HUDEP-2 (cell line): ENCODE measurements around the gene HYPK.
A peak's percentile ranks its signal among the peaks of the same experiment; 100 is the strongest.
"Not testable (repeated sequence)": the region's sequence is repeated elsewhere in the genome, so short reads cannot be mapped to it uniquely, and the experiment has no call there.

Source experiments
- DNase-seq, 76 experiments: peaks; one replicate each; lab custom pipeline; 2025; ENCODE audit not compliant: unreplicated experiment in 76 of 76; lab: John Stamatoyannopoulos, UW

Gene HYPK

DNA sequence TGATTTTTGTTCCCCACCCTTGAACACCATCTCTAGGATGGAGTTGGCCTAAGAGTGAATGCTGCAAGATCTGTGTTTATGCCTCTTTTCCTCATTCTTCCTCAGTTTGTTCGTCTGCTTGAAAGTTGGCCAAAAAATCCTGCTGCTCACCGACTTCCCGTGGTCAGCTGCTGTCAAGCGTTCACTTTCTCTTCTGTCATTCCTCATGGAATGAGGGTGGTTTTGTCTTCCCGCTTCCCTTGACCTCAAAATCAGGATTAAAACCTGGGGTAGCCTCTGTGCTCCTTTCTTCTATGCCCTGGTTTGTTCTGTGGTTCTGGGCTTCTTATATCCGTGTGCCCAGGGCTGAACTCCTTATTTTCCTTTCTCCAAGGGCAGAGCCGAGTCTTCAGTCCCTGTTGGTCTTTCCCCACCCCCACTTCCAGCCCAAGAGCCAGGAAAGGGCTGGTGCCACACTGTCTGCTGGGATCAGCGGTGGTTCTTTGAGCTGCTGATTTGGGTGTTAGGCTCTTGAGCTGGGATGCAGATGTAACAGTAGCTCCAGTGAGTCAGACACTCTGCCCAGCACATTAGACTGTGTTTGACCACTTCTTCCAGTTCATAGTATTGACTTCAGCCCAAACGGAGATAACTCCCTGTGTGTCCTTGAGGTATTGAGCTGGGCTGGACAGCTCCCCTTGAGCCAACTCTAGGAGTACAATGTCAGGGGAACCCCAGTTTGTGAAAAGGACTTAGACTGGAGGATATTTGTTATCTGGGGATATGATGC lies 5.9 kb upstream of the HYPK start:
- no peak for DNase-seq

DNA sequence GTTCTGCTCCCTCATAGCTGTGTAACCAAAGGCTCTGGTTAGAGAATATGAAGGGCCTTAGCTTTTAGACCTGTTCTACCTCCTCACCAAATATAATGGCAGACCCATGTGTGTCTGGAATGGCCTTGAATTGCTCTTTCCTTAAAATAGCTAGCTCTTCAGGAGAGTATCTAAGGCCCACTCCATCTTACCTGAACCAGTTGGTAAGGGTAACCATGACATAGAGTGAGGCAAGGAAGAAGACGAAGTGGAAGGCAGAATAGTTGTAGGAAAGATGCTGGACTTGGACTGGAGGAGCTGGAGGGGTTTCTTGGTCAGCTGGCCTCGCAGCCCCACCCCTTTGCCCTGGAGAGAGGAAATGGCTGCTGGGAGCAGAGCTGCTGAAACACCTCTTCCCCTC lies 5.2 kb upstream of the HYPK start:
- DNase-seq: no peak

DNA sequence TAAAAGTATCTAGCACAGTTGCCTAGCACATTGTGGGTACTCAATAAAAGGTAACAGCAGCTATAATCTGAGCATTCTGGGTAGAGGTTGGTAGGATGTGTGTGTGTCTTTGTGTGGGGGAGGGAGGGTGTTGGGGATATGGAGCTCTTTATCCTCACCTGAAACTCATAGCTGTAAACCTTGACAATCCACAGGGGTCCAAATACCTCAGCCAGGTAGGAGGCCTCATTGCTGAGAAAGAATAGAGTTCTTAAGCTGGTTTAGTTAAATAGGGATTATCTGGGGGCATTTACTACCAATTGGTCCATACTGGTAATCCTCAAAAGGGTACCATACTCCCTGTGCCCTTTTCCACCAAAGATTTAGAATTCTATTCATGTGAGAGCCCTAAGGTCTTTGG lies 4.4 kb upstream of the HYPK start:
- no peak for DNase-seq

DNA sequence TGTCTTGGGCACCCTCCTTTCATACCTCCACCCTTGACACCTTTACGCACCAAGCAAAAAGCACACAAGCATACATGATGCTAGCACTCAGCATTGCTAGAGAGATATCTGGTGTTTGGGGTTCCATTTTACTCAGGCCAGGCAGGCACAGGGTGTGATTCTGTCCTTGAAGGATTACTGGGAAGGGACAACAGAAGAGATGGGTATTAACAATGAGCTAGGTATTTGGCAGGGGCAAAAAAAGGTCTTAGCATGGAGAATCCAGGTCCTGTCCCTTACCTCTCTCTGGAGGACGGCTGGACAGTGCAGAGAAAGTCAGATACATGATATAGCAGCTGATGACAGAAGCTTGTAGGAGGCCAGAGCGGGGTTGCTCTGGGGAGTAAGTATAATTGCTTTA lies 3.8 kb upstream of the HYPK start:
- no peak for DNase-seq

DNA sequence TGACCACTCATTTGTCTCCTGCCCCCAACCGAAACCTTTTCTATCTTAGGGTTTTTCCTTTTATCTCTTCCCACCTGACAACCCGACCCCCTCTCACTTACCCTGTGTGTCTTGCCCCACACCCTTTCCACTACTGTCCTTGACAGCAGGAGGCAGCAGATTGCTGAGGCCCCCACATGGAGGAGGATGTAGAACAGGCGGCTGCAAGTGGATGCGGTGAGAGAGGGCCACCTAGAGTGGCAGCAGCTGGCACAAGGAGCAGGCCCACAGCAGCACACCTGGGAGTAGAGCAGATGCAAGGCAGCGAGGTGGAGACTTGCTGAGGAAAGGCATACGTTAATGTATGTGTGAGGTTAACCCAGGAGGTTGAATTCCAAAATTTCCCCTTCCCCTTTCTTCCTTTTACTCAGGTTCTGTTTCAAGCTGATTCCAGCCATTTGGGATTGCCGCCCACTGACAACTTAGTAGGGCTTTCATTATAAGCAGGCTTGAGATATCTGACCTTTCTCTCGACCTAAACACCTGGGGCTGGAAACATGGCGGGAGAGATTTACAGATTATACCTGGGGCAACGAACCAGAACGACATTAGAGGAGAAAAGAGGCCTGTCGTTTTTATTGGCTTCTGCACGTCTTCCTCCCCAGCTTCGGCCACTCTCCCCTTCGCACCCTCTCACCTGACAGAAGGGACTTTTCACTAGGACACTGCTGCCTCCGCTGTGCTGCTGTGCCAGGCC lies 1.0 kb upstream of the HYPK start:
- peak in 1 of 76 experiments; percentile 18 for DNase-seq

DNA sequence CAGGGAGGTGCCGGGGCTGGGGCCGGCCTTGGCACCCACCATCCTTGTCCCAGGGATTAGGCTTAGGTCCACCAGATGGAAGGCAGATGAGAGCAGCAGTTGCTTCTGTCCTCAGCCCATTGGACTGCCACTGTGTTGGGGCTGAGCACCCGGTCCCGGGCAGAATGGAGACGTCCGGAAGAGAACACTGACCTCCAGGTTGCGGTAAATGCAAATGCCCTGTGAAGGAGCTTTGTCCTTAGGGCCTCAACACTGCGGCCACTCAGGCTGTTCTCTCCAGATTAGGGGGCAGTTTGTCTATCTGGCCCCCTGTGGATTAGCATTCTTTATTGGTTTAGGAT lies 484 bp upstream of the HYPK start, which contains the start of gene SERINC4:
SERINC4 (minus strand) TSS at position 276 of the 341 bp plus-strand sequence; CDS start at position 42, 234 bp downstream.
- no peak for DNase-seq

DNA sequence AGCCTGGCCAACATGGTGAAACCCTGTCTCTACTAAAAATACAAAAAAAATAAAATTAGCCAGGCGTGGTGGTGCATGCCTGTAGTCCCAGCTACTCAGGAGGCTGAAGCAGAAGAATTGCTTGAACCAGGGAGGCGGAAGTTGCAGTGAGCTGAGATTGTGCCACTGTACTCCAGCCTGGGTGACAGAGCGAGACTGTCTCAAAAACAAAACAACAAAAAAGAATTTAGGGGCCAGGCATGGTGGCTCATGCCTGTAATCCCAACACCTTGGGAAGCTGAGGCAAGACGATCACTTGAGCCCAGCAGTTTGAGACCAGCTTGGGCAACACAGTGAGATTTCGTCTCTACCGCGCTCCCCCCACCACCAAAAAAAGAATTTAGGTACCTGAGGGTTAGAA lies 2.3 kb downstream of the HYPK start:
- DNase-seq: not testable (repeated sequence)

DNA sequence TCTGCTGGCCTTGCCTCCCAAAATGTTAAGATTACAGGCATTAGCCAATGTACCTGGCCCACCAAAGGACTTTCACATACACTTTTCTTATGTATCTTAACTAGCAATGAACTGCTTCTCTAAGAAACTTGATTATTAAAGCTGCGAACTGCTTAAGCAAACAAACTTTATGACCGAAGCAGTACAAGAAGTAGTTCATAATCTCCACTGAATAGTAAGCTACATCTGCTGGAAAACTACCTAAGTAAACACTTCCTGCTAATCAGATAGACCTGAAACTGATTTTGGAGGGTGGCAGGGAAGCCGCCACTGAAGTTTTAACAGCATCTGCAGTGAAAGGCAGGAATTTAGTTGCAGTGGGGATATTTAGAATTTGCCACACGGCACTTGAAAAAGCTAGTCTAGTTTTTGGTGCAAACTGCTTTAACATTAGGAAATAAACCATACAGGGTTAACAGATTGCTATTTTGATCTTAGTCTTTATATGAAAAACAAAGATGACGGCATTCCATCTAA lies 8.1 kb downstream of the HYPK start:
- DNase-seq: no peak

DNA sequence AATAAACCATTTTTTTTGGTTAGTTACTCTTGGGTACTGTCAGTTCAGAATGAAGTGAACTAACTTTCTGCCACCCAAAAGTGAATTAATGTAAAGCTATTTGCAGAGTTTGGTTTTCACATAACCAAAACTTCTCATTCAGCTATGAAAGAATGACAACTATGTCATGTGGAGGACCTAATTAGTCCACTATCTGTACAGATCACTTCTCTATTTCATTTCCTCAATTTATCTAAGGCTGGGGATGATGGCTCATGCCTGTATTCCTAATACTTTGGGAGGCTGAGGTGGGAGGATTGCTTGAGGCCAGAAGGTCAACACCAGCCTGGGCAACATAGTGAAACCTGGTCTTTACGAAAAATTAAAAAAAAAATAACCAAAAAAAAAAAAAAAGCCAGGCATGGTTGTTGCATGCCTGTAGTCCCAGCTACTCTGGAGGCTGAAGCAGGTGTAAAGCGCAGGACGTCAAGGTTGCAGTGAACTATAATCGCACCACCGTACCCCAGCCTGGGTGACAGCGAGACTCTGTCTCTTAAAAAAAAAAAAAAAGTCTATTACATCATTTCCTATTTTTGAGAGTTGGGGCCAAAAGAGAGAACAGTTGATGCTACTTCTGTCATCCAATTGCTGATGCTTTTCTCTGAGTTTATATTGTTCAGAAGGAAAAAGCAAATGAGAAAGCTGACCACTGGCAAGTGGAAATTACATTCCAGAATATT lies 8.7 kb downstream of the HYPK start:
- DNase-seq: no peak

DNA sequence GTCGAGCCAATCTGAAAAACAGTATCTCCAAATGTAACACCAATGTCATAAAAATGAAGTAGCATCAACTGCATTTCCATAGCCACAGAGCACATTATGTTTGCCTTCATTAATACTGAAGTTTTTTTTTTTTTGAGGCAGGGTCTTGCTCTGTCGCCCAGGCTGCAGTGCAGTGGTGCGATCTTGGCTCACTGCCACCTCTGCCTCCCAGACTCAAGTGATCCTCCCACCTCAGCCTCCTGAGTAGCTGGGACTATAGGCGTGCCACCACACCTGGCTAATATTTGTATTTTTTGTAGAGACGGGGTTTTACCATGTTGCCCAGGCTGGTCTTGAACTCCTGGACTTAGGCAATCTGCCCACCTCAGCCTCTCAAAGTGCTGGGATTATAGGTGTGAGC lies 14.7 kb downstream of the HYPK start:
- not testable (repeated sequence) for DNase-seq

DNA sequence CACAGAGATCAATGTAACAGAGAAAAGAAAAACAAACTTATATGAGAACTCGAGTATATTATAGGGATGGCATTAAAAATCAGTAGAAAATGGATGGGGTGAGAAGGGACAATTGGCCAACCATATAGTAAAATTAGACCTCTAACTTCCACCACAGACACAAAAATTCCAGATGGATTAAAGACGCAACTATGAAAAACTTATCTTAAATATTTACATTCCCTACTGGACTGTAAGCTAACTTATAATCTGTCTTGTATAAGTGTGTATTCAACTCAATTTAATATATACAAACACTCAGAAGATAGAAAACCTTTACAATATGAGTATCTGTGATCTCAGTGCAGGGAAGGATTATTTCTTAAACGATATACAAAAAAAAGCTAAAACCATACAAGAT lies 21.1 kb downstream of the HYPK start:
- no peak for DNase-seq

DNA sequence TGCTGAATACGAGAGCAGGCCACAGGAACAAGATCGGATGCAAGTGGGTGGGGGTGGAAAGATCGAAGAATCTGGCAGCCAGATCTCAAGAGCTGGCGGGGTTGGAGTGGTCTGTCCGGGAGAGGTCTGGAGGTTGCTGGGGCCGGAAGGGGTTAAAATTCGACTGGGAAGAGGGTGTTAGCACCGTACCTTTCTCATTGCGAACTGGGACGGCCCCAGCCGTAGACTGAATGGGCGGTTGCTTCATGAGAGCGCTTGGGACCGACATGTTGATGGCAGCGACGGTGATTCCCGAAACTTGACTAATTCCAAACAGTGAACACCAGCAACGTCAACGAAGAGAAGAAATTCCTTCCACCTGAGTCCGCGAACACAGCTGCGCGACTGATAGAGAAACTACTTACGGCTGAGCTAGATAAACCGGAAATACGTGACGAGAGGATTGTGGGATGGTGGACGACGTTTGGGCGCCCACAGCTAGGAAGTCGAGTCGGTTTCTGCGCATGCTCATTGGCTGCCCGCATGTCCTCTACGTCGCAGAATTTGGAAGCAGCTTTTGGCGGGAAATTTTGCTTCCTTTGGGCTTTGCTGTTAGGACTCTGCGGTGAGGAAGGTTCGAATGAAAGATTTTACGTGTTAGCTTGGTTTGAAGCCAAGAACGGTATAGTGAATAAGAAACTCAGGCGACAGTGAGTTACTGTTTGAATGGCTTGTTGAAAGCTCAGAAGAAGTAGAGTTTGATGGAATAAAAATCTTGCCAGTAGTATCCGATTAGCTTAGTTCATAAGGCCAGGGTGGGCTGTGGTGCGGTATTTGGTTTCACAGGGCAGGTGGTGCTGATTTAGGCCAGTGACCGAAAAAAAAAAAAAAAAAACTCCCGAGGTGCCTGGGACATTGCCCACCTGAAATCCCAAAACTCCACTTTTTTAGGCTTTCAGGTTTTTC lies 24.2 kb downstream of the HYPK start, which contains the start of gene MFAP1:
MFAP1 (minus strand) TSS at position 389 of the 945 bp plus-strand sequence; CDS start at position 268, 121 bp downstream.
- peak in 75 of 76 experiments; percentile 30 to 96 (median 90) for DNase-seq

DNA sequence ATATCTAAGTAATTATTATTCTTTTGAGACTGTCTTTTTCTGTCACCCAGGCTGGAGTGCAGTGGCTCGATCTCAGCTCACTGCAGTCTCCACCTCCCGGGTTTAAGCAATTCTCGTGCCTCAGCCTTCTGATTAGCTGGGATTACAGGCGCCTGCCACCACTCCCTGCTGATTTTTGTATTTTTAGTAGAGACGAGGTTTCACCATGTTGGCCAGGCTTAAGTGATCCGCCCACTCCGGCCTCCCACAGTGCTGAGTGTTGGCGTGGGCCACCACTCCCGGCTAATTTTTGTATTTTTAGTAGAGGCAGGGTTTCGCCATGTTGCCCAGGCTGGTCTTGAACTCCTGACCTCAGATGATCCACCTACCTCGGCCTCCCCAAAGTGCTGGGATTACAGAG lies 24.9 kb downstream of the HYPK start:
- DNase-seq: peak in 10 of 76 experiments; percentile 3 to 40 (median 14)

DNA sequence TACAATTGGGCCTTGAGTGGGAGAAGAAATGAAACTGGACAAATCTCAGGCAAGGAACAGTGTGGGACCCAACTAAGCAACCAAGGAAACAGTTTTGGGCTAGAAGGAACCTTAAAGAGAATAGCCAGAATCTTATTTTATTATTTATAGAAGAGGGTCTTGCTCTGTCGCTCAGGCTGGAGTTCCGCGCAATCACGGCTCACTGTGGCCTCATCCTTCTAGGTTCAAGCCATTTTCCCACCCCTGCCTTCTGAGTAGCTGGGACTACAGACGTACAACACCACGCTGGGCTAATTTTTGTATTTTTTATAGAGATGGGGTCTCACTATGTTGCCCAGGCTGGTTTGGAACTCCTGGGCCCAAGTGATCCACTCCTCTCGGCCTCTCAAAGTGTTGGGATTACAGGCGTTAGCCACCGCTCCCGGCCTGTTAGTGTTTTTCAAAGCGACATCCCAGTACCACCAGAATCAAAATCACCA lies 25.7 kb downstream of the HYPK start:
- no peak for DNase-seq

DNA sequence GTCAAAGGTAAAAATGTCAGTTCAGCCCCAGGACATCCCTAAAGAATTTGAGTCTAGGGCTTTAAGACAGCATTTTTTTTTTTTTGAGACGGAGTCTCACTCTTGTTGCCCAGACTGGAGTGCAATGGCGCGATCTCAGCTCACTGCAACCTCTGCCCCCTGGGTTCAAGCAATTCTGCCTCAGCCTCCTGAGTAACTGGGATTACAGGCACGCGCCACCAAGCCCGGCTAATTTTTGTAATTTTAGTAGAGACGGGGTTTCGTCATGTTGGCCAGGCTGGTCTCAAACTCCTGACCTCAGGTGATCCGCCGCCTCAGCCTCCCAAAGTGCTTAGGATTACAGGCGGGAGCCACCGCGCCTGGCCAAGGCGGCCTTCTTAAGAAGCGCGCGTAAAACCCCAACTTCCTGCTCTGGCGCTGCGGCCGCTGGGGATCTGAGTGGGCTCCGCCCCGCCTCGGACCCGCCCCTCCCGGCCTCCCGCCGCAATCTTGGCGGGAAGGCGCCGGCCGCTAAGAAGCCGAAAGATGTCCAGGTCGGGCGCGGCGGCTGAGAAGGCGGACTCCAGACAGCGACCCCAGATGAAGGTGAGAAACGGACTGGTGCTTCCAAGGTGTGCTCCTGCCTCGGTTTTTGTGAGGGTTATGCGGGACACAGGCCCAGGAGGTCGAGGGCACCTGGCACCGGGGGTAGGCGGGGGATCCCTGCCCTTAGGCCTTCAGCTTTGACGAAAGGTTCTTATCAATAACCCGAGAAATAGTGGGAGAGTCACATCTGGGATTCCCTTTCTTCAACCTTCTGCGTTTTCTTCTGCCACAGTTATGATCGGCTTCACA lies 26.3 kb downstream of the HYPK start, which contains the start of gene WDR76:
WDR76 (plus strand) TSS at position 495 of the 834 bp plus-strand sequence; CDS start at position 526, 31 bp downstream.
- DNase-seq: peak in 72 of 76 experiments; percentile 15 to 86 (median 72)

DNA sequence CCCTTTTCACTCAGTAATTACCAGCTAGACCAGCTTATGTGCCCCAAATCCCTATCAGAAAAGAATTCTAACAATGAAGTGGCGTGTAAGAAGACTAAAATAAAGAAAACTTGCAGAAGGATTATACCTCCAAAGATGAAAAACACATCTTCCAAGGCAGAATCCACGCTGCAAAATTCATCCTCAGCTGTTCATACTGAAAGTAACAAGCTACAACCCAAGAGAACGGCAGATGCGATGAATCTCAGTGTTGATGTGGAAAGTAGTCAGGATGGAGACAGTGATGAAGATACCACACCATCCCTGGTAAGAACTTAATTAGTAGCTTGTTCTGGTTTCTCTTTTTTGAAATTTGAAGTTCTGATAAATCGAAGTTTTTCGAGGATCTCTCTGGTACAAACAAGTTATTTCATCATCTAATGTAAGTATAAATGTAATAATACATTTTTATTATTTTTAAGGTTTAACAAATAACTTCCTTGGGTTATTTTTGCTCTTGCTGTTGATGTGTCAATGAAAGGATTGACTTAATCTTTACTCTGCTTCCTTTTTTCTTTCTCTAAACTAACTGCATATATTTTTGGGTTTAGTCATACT lies 27.8 kb downstream of the HYPK start:
- no peak for DNase-seq

DNA sequence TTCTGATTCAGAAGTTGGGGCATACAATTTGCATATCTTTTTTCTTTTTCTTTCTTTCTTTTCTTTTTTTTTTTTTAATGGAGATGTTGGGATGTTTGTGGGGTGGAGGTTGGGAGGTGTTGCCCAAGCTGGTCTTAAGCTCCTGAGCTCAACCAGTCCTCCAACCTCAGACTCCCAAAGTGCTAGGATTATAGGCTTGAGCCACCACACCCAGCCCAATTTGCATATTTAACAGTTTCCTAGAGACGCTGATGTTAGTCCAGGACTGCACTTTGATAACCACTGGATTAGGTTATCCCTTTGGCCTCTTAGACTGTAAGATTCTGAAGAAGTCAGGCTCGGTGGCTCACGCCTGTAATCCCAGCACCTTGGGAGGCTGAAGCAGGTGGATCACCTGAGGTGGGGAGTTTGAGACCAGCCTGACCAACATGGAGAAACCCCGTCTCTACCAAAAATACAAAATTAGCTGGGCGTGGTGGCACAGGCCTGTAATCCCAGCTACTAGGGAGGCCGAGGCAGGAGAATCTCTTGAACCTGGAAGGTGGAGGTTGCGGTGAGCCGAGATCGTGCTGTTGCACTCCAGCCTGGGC lies 29.6 kb downstream of the HYPK start:
- not testable (repeated sequence) for DNase-seq

DNA sequence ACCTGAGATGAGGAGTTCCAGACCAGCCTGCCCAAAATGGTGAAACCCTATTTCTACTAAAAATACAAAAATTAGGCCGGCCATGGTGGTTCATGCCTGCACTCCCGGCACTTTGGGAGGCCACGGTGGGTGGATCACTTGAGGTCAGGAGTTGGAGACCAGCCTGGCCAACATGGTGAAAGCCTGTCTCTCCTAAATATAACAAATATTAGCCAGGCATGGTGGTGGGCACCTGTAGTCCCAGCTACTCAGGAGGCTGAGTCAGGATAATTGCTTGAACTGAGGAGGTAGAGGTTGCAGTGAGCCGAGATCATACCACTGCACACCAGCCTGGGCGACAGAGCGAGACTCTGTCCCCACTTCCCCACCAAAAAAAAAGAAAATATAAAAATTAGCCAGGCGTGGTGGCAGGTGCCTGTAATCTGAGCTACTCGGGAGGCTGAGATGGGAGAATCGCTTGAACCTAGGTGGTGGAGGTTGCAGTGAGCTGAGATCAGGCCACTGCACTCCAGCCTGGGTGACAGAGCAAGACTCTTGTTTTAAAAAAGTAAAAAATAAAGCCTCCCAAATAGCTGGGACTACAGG lies 30.4 kb downstream of the HYPK start:
- DNase-seq: not testable (repeated sequence)
